Activated CD4-positive, CD25-positive, alpha-beta regulatory T cell (primary cell): ENCODE results near the gene ORM2.
"Not testable (repeated sequence)": the region's sequence is repeated elsewhere in the genome, so short reads cannot be mapped to it uniquely, and the experiment has no call there.

ENCODE experiments used
- DNase-seq, 4 experiments: peaks; one replicate each; lab custom pipeline; 2025; lab: John Stamatoyannopoulos, UW

ORM2 gene

GRCh38 chr9:114332474-114333040 is 2.9 kb downstream of the ORM2 start:
- not testable (repeated sequence) for DNase-seq

GRCh38 chr9:114333718-114334117 is 4.0 kb downstream of the ORM2 start:
- DNase-seq: not testable (repeated sequence)

- no peak for DNase-seq
These were observed 4.8 kb downstream of the ORM2 start for GRCh38 chr9:114334490-114334889.

- no peak for DNase-seq
These were observed 6.1 kb downstream of the ORM2 start for GRCh38 chr9:114335745-114336144.

GRCh38 chr9:114336157-114336556 is 6.5 kb downstream of the ORM2 start:
- DNase-seq: no peak

GRCh38 chr9:114336699-114337395 is 7.2 kb downstream of the ORM2 start:
- no peak for DNase-seq

GRCh38 chr9:114338187-114338586 is 8.5 kb downstream of the ORM2 start:
- DNase-seq: no peak

- peak; percentile 31 to 40 (median 36) for DNase-seq
These were observed 9.7 kb downstream of the ORM2 start for GRCh38 chr9:114339130-114339908.

- no peak for DNase-seq
These were observed 11.6 kb downstream of the ORM2 start for GRCh38 chr9:114341152-114341830.

GRCh38 chr9:114341991-114342390 is 12.3 kb downstream of the ORM2 start:
- no peak for DNase-seq

- DNase-seq: no peak
These were observed 13.2 kb downstream of the ORM2 start for GRCh38 chr9:114342755-114343440.

- no peak for DNase-seq
These were observed 14.0 kb downstream of the ORM2 start for GRCh38 chr9:114343471-114344187.

- DNase-seq: no peak
These were observed 14.5 kb downstream of the ORM2 start for GRCh38 chr9:114344188-114344566.

- no peak for DNase-seq
These were observed 15.0 kb downstream of the ORM2 start for GRCh38 chr9:114344692-114345091.

- DNase-seq: no peak
These were observed 15.9 kb downstream of the ORM2 start for GRCh38 chr9:114345493-114346065.

- DNase-seq: no peak
These were observed 16.5 kb downstream of the ORM2 start for GRCh38 chr9:114346146-114346545.

- DNase-seq: no peak
These were observed 18.0 kb downstream of the ORM2 start for GRCh38 chr9:114347675-114348074.

GRCh38 chr9:114348261-114348905 is 18.7 kb downstream of the ORM2 start:
- no peak for DNase-seq

- peak in 3 of 4 experiments; percentile 29 to 68 (median 41) for DNase-seq
These were observed 19.3 kb downstream of the ORM2 start for GRCh38 chr9:114348906-114349482.
